PC-9 (cell line): Measurements from ENCODE around the gene C1orf21. TPM values are rescaled to one million over a fixed set of nuclear protein-coding genes. Genes with fewer than 3 reads are reported as not detected.

Experiments
- BruUV-seq: library from RNA; stranded (reverse); fragments of 400-500 nt; replicated peaks from 2 replicates; lab custom pipeline; 2021; lab: Mats Ljungman, UMichigan
- CTCF ChIA-PET: fragments of 300-600 bp; sonication (Branson Sonifier 250); formaldehyde crosslinking; loops from one replicate; lab custom pipeline; 2022; ENCODE audit warnings: antibody characterized with exemption; lab: Charles Lee
- POLR2A ChIA-PET: fragments of 300-600 bp; sonication (Branson Sonifier 250); formaldehyde crosslinking; loops from one replicate; lab custom pipeline; 2022; ENCODE audit warnings: antibody characterized with exemption; ENCODE audit not compliant: unreplicated experiment; lab: Charles Lee
- DNase-seq, 2 experiments: peaks; one replicate each; pipeline versions ENCODE4 v3.0.0 to v3.0.0-alpha.2; 2015 to 2022; ENCODE audit warnings: mixed read lengths in 1 of 2
- H2AFZ ChIP-seq: fragments of 200-600 bp; sonication (generic); 2 replicates; pipeline ENCODE4 v1.8.1; 2017; ENCODE audit warnings: antibody characterized with exemption
- H3F3A ChIP-seq: fragments of 200-600 bp; sonication (generic); 2 replicates; pipeline ENCODE4 v1.8.1; 2017; ENCODE audit warnings: antibody characterized with exemption, mild to moderate bottlenecking, low read depth; ENCODE audit not compliant: insufficient read depth
- H3K27ac ChIP-seq: fragments of 200-600 bp; sonication (generic); 2 replicates; pipeline ENCODE4 v1.6.1; 2016; ENCODE audit warnings: mixed run types
- H3K27me3 ChIP-seq: fragments of 200-600 bp; sonication (generic); 2 replicates; pipeline ENCODE4 v1.6.1; 2016; ENCODE audit warnings: low read depth, mixed run types; ENCODE audit not compliant: insufficient read depth
- H3K36me3 ChIP-seq: fragments of 200-600 bp; sonication (generic); 2 replicates; pipeline ENCODE4 v1.6.1; 2016; ENCODE audit warnings: low read depth, mixed run types
- H3K4me1 ChIP-seq: fragments of 200-600 bp; sonication (generic); replicated peaks from 2 replicates; pipeline ENCODE4 v1.6.1; 2016; ENCODE audit warnings: mixed run types; ENCODE audit not compliant: insufficient read depth
- H3K4me2 ChIP-seq: fragments of 200-600 bp; sonication (generic); 2 replicates; pipeline ENCODE4 v1.6.1; 2017; ENCODE audit warnings: mixed run types
- H3K4me3 ChIP-seq: fragments of 200-600 bp; sonication (generic); 2 replicates; pipeline ENCODE4 v1.6.1; 2016; ENCODE audit warnings: mixed run types
- H3K79me2 ChIP-seq: fragments of 200-600 bp; sonication (generic); 2 replicates; pipeline ENCODE4 v1.6.1; 2017; ENCODE audit warnings: low read depth, mixed run types
- H3K9me2 ChIP-seq: fragments of 200-600 bp; sonication (generic); 2 replicates; pipeline ENCODE4 v1.8.1; 2017; ENCODE audit warnings: mild to moderate bottlenecking; ENCODE audit not compliant: insufficient read depth
- H3K9me3 ChIP-seq: fragments of 200-600 bp; sonication (generic); 2 replicates; pipeline ENCODE4 v1.8.1; 2016; ENCODE audit warnings: low read depth; ENCODE audit not compliant: insufficient read depth
- H4K20me1 ChIP-seq: fragments of 200-600 bp; sonication (generic); 2 replicates; pipeline ENCODE4 v1.8.1; 2017; ENCODE audit not compliant: insufficient read depth
- CTCF ChIP-seq: fragments of 200-600 bp; sonication (generic); conservative IDR thresholded peaks from 2 replicates; pipeline ENCODE4 v1.6.1; 2017; ENCODE audit warnings: mixed run types, antibody characterized with exemption, mild to moderate bottlenecking, moderate library complexity
- EZH2 ChIP-seq: fragments of 200-600 bp; sonication (generic); IDR thresholded peaks from 2 replicates; pipeline ENCODE4 v1.8.0; 2017; ENCODE audit warnings: antibody characterized with exemption, low read depth
- intact Hi-C: fragments of 100-400 bp; cut with micrococcal nuclease; formaldehyde crosslinking; loops from one replicate; pipeline ENCODE4 v1.10.0; 2022; ENCODE audit not compliant: unreplicated experiment
- total RNA-seq: library from RNA; stranded (reverse); gene quantifications from 2 replicates; pipeline ENCODE4 v1.2.3, GENCODE V29; 2021

The C1orf21 gene
- total RNA-seq, 1 experiment from 2014 or later = 13.8 TPM

DNA sequence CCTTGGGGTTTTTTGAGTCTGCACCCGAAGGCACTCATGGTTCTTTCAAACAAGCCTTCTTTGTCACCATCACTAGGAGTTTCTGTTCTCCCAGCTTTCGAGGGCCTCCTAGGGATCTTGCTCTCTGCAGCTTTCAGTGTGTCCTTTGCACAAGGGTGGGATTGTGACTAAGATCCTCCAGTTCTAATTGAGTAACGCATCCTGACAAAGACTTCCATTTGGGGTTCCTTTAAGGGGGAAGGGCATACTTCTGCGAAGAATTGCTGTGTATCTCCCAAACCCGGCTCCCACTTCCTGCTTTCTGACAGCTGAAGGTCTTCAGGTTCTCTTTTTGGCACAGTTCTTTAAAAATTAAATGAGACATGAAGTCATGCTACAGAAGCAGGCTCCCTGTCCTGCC lies 228.5 kb downstream of the C1orf21 start:
- no peaks in the 10 kb centered on the region; the same call in 1 of the 2 replicates for H3K9me3 ChIP-seq
- no peak overlapping the region for H3K4me2 ChIP-seq
- TF ChIP-seq CTCF = no peak
- no peak for TF ChIP-seq EZH2
- ChIA-PET POLR2A (interaction anchor here (0.6 kb wide), 1 partner anchor 1136 kb away, joined by 6 read pairs; no protein-coding TSS in a partner anchor), CTCF (no interaction called here)
- H3K36me3 ChIP-seq = no peaks in the 10 kb centered on the region
- intact Hi-C loops = no loop called here
- H3F3A ChIP-seq = no peaks in the 10 kb centered on the region
- no peak overlapping the region for H2AFZ ChIP-seq
- H3K9me2 ChIP-seq = no peaks in the 10 kb centered on the region
- no TSS peak for BruUV-seq
- no peaks in the 10 kb centered on the region for H3K79me2 ChIP-seq
- no peaks in the 10 kb centered on the region for H3K27me3 ChIP-seq
- H3K4me1 ChIP-seq = no peaks in the 10 kb centered on the region
- no peak for DNase-seq
- H4K20me1 ChIP-seq = no peaks in the 10 kb centered on the region
- H3K27ac ChIP-seq = no peak overlapping the region
- no peak overlapping the region for H3K4me3 ChIP-seq

DNA sequence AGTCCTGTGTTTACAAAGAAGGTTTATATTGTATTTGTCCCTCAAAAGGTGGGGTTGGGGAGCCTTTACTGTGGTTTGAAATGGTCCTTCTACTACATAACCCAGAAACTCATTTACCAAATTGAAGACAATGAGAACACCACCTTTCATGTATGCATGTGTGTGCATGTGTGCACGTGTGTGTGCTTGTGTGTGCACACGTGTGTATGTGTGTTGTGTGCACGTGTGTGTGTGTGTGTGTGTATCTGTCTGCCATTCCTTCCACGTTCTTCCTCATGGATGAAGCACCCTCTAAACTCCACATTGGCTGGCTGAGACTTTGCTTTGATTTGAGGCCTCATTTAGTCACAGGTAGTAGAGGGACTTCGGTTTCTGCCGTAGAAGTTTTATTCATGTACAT lies 229.7 kb downstream of the C1orf21 start:
- Histone ChIP-seq H3F3A (no peaks in the 10 kb centered on the region), H3K4me1 (no peaks in the 10 kb centered on the region), H3K36me3 (no peaks in the 10 kb centered on the region), H4K20me1 (no peaks in the 10 kb centered on the region), H2AFZ (no peak overlapping the region), H3K79me2 (no peaks in the 10 kb centered on the region), H3K27me3 (no peaks in the 10 kb centered on the region), H3K9me3 (no peaks in the 10 kb centered on the region; the same call in 1 of the 2 replicates), H3K4me3 (no peak overlapping the region), H3K9me2 (no peaks in the 10 kb centered on the region), H3K27ac (no peak overlapping the region), H3K4me2 (no peak overlapping the region)
- TF ChIP-seq EZH2 = no peak
- TF ChIP-seq CTCF = no peak
- no TSS peak for BruUV-seq
- intact Hi-C loops = no loop called here
- CTCF ChIA-PET = no interaction called here
- POLR2A ChIA-PET = no interaction called here
- DNase-seq = no peak

- Histone ChIP-seq H4K20me1 (no peaks in the 10 kb centered on the region), H2AFZ (no peak overlapping the region), H3K79me2 (no peaks in the 10 kb centered on the region), H3K4me3 (no peak overlapping the region), H3K9me3 (no peaks in the 10 kb centered on the region; the same call in 1 of the 2 replicates), H3K4me1 (no peaks in the 10 kb centered on the region), H3K36me3 (no peaks in the 10 kb centered on the region), H3K9me2 (no peaks in the 10 kb centered on the region), H3K27me3 (no peaks in the 10 kb centered on the region), H3F3A (no peaks in the 10 kb centered on the region), H3K4me2 (no peak overlapping the region), H3K27ac (no peak overlapping the region)
- intact Hi-C loops = no loop called here
- BruUV-seq = no TSS peak
- no peak for DNase-seq
- POLR2A ChIA-PET = no interaction called here
- CTCF ChIA-PET = no interaction called here
- no peak for TF ChIP-seq EZH2
- no peak for TF ChIP-seq CTCF
Measured at GRCh38 chr1:184617433-184618029, 230.7 kb downstream of the C1orf21 start.
